ENCODE results near the gene C1orf87.

The C1orf87 gene

DNA sequence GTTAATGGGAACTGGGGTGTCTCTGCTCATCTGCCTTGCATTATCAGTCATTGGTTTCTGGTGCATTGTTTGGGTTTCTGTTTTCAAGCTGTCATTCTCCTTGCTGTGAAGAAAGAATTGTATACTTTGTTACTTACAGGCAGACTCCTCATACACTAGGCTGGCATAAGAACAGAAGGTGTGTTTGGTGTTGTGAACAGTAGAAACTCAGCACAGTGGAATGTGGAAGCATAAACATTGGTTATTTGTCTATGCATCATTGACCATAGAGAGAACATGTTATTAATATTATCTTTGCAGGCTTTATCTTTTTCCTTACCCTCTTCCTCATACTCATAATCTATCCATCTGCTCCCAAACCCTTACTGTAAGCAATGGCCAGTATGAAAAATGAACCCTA is 18.2 kb downstream of the C1orf87 start:
- no peaks in the 10 kb centered on the region for H3K36me3 ChIP-seq (ENCODE audit: control insufficient read depth, insufficient read depth, low read length, severe bottlenecking)
- peaks cover 12% of the 10 kb centered on the region for H3K9me3 ChIP-seq (ENCODE audit: control insufficient read depth, low read length)
- H3K9ac ChIP-seq (ENCODE audit: low read length), result no peak overlapping the region
- no peak overlapping the region for H3K4me3 ChIP-seq (ENCODE audit: low read length)
- H3K4me1 ChIP-seq (ENCODE audit: control insufficient read depth, insufficient read depth, low read length), result no peaks in the 10 kb centered on the region
- no peak for DNase-seq (ENCODE audit: low read depth)
- H3K27me3 ChIP-seq (replicated peaks; ENCODE audit: control insufficient read depth, insufficient read depth, low read length), result no peaks in the 10 kb centered on the region

DNA sequence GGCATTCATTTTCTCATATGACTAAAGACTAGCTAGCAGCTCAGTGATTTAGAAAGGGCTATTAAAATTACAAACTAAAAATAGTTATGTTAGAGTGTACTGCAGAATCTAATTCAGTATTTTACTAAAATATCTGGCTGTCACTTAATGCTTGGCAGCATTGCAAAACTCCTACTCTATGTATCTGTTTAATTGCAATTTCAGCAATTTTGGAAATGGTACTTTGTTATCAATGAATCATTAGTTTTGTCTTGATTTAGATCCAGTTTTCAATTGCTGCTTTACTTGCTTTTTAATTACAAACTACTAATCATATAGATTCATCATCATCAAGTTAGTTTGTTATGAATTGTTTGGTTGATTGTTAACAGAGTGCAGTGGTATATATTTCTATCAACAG is 19.2 kb downstream of the C1orf87 start:
- Histone ChIP-seq H3K9ac (ENCODE audit: low read length) (no peak overlapping the region), H3K36me3 (ENCODE audit: control insufficient read depth, insufficient read depth, low read length, severe bottlenecking) (no peaks in the 10 kb centered on the region), H3K9me3 (ENCODE audit: control insufficient read depth, low read length) (peaks cover 21% of the 10 kb centered on the region), H3K4me1 (ENCODE audit: control insufficient read depth, insufficient read depth, low read length) (no peaks in the 10 kb centered on the region), H3K27me3 (replicated peaks; ENCODE audit: control insufficient read depth, insufficient read depth, low read length) (no peaks in the 10 kb centered on the region), H3K4me3 (ENCODE audit: low read length) (no peak overlapping the region)
- DNase-seq (ENCODE audit: low read depth), result no peak

DNA sequence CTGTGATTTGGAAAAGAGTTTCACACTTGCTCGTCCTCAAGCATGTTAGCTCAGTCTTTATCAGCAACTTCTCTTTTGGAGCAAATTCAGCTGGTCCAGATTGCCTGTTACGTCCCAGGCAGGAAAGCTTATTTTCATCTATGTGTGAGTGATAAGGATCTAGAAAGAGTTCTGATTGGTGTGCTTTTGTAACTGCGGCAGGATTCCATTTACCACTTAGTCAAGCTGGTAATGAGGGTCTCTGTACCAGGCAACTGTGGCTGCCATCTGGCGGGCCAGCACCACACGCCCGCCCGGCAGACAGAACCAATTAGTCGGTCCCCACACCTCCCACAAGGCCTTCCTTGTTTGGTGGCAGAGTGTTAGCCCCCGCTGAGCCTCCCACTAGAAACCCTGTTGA is 21.0 kb downstream of the C1orf87 start:
- DNase-seq (ENCODE audit: low read depth), result no peak
- no peaks in the 10 kb centered on the region for H3K4me1 ChIP-seq (ENCODE audit: control insufficient read depth, insufficient read depth, low read length)
- H3K36me3 ChIP-seq (ENCODE audit: control insufficient read depth, insufficient read depth, low read length, severe bottlenecking), result no peaks in the 10 kb centered on the region
- H3K4me3 ChIP-seq (ENCODE audit: low read length), result no peak overlapping the region
- H3K9me3 ChIP-seq (ENCODE audit: control insufficient read depth, low read length), result peaks cover 27% of the 10 kb centered on the region
- no peaks in the 10 kb centered on the region for H3K27me3 ChIP-seq (replicated peaks; ENCODE audit: control insufficient read depth, insufficient read depth, low read length)
- H3K9ac ChIP-seq (ENCODE audit: low read length), result no peak overlapping the region

DNA sequence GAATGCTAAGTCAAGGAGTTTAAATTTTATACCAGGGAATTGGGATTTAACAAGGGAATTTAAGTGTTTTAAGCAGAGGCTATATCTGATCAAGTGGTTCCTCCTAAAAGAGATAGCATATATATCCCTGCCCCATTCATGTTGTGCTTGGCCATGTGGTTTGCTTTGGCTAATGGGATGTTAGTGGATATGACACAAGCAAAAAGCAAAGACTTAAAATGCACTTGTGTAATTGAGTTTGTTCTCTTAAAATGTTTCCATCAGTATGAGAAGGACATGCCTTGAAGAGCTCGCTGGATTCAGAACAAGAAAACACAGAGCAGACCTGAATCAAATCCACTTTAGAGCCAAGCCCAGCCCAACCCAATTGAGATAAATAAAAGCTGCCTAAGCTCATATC is 22.4 kb downstream of the C1orf87 start:
- Histone ChIP-seq H3K36me3 (ENCODE audit: control insufficient read depth, insufficient read depth, low read length, severe bottlenecking) (no peaks in the 10 kb centered on the region), H3K27me3 (replicated peaks; ENCODE audit: control insufficient read depth, insufficient read depth, low read length) (no peaks in the 10 kb centered on the region), H3K4me1 (ENCODE audit: control insufficient read depth, insufficient read depth, low read length) (no peaks in the 10 kb centered on the region), H3K9me3 (ENCODE audit: control insufficient read depth, low read length) (peaks cover 27% of the 10 kb centered on the region), H3K4me3 (ENCODE audit: low read length) (no peak overlapping the region), H3K9ac (ENCODE audit: low read length) (no peak overlapping the region)
- no peak for DNase-seq (ENCODE audit: low read depth)

DNA sequence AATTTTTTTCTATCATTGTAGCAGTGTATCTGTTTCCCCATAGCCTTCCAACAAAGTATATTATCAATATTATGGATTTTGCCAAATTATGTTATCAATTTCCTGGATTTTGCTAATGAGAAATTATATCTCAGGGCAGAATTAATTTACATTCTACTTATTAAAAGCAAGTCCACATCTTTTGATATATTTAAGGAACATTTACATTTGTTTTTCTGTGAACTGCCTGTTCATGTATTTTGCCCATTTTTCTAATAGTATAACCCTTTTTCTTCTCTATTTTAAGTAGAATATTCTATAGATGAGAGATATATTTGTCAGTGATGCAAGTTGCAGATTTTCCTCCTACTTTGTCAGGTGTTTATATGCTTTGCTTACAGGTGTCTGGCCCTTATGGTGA is 24.4 kb downstream of the C1orf87 start:
- H3K27me3 ChIP-seq (replicated peaks; ENCODE audit: control insufficient read depth, insufficient read depth, low read length), result no peaks in the 10 kb centered on the region
- H3K4me3 ChIP-seq (ENCODE audit: low read length), result no peak overlapping the region
- no peaks in the 10 kb centered on the region for H3K36me3 ChIP-seq (ENCODE audit: control insufficient read depth, insufficient read depth, low read length, severe bottlenecking)
- H3K9ac ChIP-seq (ENCODE audit: low read length), result no peak overlapping the region
- no peak for DNase-seq (ENCODE audit: low read depth)
- H3K4me1 ChIP-seq (ENCODE audit: control insufficient read depth, insufficient read depth, low read length), result no peaks in the 10 kb centered on the region
- peaks cover 27% of the 10 kb centered on the region for H3K9me3 ChIP-seq (ENCODE audit: control insufficient read depth, low read length)

DNA sequence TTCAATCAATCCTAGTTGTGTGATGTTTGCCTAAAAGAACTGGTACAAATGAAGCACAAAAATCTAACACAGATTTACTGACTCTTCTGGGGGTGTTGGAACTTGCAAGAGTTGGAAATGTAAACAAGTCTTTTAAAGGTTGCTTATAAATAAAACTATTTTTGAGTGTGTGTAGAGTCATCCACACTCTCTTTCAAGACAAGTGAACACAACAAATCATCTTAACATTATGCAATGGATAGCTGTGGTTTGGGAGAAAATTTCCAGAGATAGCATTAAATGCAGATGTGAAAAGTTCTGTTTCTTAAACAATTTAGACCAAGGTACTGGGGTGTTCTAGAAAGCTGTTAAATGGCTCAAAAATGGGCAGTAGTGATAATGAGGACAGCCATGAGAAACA is 28.7 kb downstream of the C1orf87 start:
- Histone ChIP-seq H3K9me3 (ENCODE audit: control insufficient read depth, low read length) (peaks cover 11% of the 10 kb centered on the region), H3K4me3 (ENCODE audit: low read length) (no peak overlapping the region), H3K27me3 (replicated peaks; ENCODE audit: control insufficient read depth, insufficient read depth, low read length) (no peaks in the 10 kb centered on the region), H3K4me1 (ENCODE audit: control insufficient read depth, insufficient read depth, low read length) (no peaks in the 10 kb centered on the region), H3K9ac (ENCODE audit: low read length) (no peak overlapping the region), H3K36me3 (ENCODE audit: control insufficient read depth, insufficient read depth, low read length, severe bottlenecking) (no peaks in the 10 kb centered on the region)
- DNase-seq (ENCODE audit: low read depth), result peak; percentile 56

DNA sequence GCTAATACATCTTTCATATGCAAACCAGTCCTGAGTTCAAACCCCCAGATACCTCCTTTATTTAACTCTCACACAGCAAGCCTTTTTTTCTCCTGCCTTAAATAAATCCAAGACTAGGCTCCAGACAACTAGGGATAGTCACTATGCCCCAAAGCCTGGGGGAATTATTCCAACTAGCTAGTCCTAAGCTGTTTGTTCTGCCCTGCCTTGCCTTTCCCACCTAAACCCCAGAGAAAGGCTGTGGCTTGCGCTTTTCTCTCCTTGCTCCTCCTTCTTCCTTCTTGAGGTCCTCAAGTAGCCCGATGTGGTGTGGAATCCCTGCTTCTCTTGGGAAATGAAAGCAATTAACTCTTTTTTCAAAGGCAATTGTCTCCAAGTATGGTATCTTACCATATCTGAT is 31.8 kb downstream of the C1orf87 start:
- no peaks in the 10 kb centered on the region for H3K27me3 ChIP-seq (replicated peaks; ENCODE audit: control insufficient read depth, insufficient read depth, low read length)
- H3K4me3 ChIP-seq (ENCODE audit: low read length), result no peak overlapping the region
- no peak for DNase-seq (ENCODE audit: low read depth)

DNA sequence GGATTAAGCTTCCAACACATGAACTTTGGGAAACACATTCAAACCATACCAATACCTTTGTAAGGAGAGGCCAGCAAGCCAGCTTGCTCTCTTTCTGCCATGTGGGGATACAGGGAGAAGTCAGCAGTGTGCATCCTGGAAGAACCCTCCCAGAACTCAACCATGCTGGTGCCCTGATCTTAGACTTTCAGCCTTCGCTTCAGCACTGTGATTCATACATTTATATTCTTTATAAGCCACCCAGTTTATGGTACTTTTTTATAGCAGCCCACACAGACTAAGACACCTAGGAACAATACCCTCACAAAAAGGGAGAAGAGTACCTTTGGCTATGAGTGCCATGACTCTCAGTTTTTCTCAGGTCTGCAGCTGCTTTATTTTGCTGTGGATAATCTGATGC is 35.9 kb downstream of the C1orf87 start:
- Histone ChIP-seq H3K27me3 (replicated peaks; ENCODE audit: control insufficient read depth, insufficient read depth, low read length) (no peaks in the 10 kb centered on the region), H3K4me1 (ENCODE audit: control insufficient read depth, insufficient read depth, low read length) (peaks cover 27% of the 10 kb centered on the region)
- no peak for DNase-seq (ENCODE audit: low read depth)

More for the DNA sequence above, 31.8 kb downstream of the C1orf87 start:
- Histone ChIP-seq H3K4me1 (ENCODE audit: control insufficient read depth, insufficient read depth, low read length) (peaks cover 9% of the 10 kb centered on the region), H3K9me3 (ENCODE audit: control insufficient read depth, low read length) (no peaks in the 10 kb centered on the region), H3K36me3 (ENCODE audit: control insufficient read depth, insufficient read depth, low read length, severe bottlenecking) (no peaks in the 10 kb centered on the region), H3K9ac (ENCODE audit: low read length) (no peak overlapping the region)

DNA sequence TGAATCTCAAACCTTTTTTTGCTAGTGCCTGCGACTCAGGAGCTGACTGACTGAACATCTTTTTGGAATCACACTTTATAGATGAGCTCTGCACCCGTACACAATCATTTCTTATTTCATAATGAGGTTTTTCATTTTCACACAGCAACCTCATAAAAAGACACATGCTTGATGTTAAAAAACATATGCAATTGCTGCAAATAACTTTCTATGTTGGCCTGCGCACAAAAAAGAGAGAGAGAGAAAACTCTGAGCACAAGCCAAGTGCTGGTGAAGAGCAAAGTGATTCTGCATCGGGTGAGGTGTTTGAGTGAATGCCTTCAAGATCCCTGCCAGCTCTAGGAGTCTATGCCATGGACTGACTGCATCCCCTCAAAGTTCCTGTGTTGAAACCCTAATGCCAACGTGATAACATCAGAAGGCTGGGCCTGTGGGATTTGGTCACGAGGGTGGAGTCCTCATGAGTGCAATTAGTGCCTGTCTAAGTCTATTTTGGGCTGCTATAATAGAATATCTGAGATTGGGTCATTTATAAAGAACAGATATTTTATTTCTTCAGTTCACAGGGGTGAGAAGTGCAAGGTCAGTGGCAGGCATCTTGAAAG is 36.6 kb downstream of the C1orf87 start:
- Histone ChIP-seq H3K9me3 (ENCODE audit: control insufficient read depth, low read length) (no peaks in the 10 kb centered on the region), H3K36me3 (ENCODE audit: control insufficient read depth, insufficient read depth, low read length, severe bottlenecking) (no peaks in the 10 kb centered on the region), H3K4me1 (ENCODE audit: control insufficient read depth, insufficient read depth, low read length) (peaks cover 27% of the 10 kb centered on the region), H3K4me3 (ENCODE audit: low read length) (no peak overlapping the region), H3K27me3 (replicated peaks; ENCODE audit: control insufficient read depth, insufficient read depth, low read length) (no peaks in the 10 kb centered on the region), H3K9ac (ENCODE audit: low read length) (no peak overlapping the region)
- peak; percentile 43 for DNase-seq (ENCODE audit: low read depth)

More for the DNA sequence above, 35.9 kb downstream of the C1orf87 start:
- no peaks in the 10 kb centered on the region for H3K36me3 ChIP-seq (ENCODE audit: control insufficient read depth, insufficient read depth, low read length, severe bottlenecking)
- H3K4me3 ChIP-seq (ENCODE audit: low read length), result no peak overlapping the region
- no peak overlapping the region for H3K9ac ChIP-seq (ENCODE audit: low read length)
- H3K9me3 ChIP-seq (ENCODE audit: control insufficient read depth, low read length), result no peaks in the 10 kb centered on the region

DNA sequence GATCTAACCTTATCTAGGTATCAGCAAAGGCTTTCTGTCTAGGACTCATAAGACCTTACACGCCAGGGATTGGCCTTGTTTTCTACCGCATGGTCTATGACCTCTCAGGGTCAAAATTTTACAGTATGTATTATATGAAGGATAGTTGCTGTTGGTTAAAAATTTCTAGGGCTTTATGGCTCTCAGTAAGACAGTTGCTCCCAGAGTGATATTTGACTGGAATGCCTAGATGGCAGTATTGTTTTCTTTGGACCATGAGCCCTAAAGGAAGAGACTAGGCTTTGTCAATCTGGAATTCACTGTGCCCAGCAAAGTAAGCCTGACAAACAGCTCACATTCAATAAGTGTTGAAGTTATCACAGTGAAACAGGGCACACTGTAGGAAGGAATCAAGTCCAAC is 37.6 kb downstream of the C1orf87 start:
- Histone ChIP-seq H3K4me1 (ENCODE audit: control insufficient read depth, insufficient read depth, low read length) (peaks cover 32% of the 10 kb centered on the region), H3K27me3 (replicated peaks; ENCODE audit: control insufficient read depth, insufficient read depth, low read length) (no peaks in the 10 kb centered on the region), H3K9ac (ENCODE audit: low read length) (no peak overlapping the region), H3K4me3 (ENCODE audit: low read length) (no peak overlapping the region), H3K36me3 (ENCODE audit: control insufficient read depth, insufficient read depth, low read length, severe bottlenecking) (no peaks in the 10 kb centered on the region), H3K9me3 (ENCODE audit: control insufficient read depth, low read length) (no peaks in the 10 kb centered on the region)
- peak; percentile 20 for DNase-seq (ENCODE audit: low read depth)

DNA sequence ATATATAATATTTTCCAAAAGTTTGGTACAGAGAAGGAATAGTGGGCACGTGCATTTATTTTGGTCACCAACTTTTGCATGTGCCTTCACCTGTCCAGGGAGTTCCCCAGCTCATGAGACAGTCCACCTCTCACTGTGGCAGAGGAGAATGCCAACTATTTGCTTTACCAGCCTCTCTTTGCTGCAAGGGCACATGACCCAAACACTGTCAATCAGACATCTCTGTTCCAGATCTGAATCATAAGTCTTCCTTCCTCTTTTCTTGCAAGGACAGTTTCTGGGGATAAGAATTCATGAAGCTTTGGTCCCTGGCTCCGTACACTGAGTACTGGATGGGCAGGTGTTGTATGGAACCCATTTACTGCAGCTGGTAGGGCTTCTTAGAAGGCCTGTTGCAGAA is 38.6 kb downstream of the C1orf87 start:
- no peaks in the 10 kb centered on the region for H3K36me3 ChIP-seq (ENCODE audit: control insufficient read depth, insufficient read depth, low read length, severe bottlenecking)
- no peaks in the 10 kb centered on the region for H3K27me3 ChIP-seq (replicated peaks; ENCODE audit: control insufficient read depth, insufficient read depth, low read length)
- no peak for DNase-seq (ENCODE audit: low read depth)
- H3K4me1 ChIP-seq (ENCODE audit: control insufficient read depth, insufficient read depth, low read length), result peaks cover 33% of the 10 kb centered on the region
- H3K4me3 ChIP-seq (ENCODE audit: low read length), result no peak overlapping the region
- H3K9ac ChIP-seq (ENCODE audit: low read length), result no peak overlapping the region
- H3K9me3 ChIP-seq (ENCODE audit: control insufficient read depth, low read length), result no peaks in the 10 kb centered on the region

DNA sequence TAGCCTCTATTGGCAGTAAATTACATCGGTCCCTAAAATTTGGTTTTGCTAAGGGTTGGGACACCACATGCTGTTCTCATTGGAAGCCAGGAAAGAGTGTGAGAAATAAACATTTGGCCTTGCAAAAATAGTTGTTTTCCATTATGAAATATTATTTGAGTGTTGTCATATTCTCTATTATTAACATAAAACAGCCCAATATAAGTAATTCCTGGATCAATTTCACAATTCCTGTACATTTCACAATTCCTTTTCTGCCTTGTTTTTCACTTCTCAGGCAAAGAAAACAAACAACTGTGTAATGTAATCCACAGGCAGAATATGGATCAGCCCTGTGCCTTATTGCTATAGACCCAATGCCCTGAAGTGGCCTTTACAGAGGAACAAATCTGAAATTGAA is 40.5 kb downstream of the C1orf87 start:
- H3K27me3 ChIP-seq (replicated peaks; ENCODE audit: control insufficient read depth, insufficient read depth, low read length), result no peaks in the 10 kb centered on the region
- H3K4me3 ChIP-seq (ENCODE audit: low read length), result no peak overlapping the region
- DNase-seq (ENCODE audit: low read depth), result peak; percentile 76
- H3K9me3 ChIP-seq (ENCODE audit: control insufficient read depth, low read length), result no peaks in the 10 kb centered on the region
- peaks cover 33% of the 10 kb centered on the region for H3K4me1 ChIP-seq (ENCODE audit: control insufficient read depth, insufficient read depth, low read length)
- H3K36me3 ChIP-seq (ENCODE audit: control insufficient read depth, insufficient read depth, low read length, severe bottlenecking), result no peaks in the 10 kb centered on the region
- no peak overlapping the region for H3K9ac ChIP-seq (ENCODE audit: low read length)
